Measurements from ENCODE around the gene ASCC3.

Gene ASCC3

GRCh38 chr6:100691972-100692371 lies 189.2 kb downstream of the ASCC3 start:
- no peak for DNase-seq (ENCODE audit: low read depth)
- TF ChIP-seq CTCF (IDR thresholded peaks at IDR 0.05; ENCODE audit: control insufficient read depth, extremely low read depth, insufficient read depth): no peak
- H3K4me3 ChIP-seq (ENCODE audit: low read depth, low read length): no peak overlapping the region

DNA sequence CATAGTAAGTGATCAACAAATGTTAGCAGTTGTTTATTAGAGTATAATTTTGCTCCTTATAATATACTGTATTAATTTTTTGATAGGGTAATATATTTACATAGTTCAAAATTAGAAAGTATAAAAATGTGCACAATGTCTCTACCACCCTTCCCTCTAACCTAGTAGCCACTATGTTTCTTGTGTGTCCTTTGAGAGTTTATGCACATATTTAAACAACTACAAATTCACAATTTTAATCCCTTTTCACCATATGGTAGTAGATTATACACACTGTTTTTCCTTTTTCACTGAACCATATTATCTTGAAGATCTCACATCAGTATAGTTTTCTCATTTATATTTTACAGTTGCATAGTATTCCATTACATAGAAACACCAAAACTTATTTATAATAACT lies 194.9 kb downstream of the ASCC3 start:
- no peak for TF ChIP-seq CTCF (IDR thresholded peaks at IDR 0.05; ENCODE audit: control insufficient read depth, extremely low read depth, insufficient read depth)
- no peak for DNase-seq (ENCODE audit: low read depth)
- H3K4me3 ChIP-seq (ENCODE audit: low read depth, low read length): no peak overlapping the region

DNA sequence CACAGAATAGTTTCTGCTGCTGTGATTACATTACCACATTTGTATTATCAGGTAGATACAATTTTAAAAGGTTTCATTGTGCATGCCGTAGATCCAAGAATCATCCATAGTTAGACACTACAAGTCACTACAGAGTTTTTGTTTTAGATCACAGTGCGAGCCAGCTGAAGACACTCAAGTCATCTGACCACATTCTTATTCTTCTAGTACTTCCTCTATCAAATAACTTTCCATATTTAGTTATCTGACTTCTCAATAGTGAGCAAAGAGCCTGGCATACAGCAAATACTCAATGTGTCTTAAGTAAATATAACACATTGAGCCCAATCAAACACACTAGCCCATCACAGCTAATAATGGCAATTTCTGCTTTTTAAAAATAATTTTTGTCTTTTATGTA lies 195.4 kb downstream of the ASCC3 start:
- no peak for TF ChIP-seq CTCF (IDR thresholded peaks at IDR 0.05; ENCODE audit: control insufficient read depth, extremely low read depth, insufficient read depth)
- H3K4me3 ChIP-seq (ENCODE audit: low read depth, low read length): no peak overlapping the region
- no peak for DNase-seq (ENCODE audit: low read depth)

GRCh38 chr6:100680163-100680562 lies 201.0 kb downstream of the ASCC3 start:
- TF ChIP-seq CTCF (IDR thresholded peaks at IDR 0.05; ENCODE audit: control insufficient read depth, extremely low read depth, insufficient read depth): no peak
- no peak overlapping the region for H3K4me3 ChIP-seq (ENCODE audit: low read depth, low read length)
- DNase-seq (ENCODE audit: low read depth): no peak

DNA sequence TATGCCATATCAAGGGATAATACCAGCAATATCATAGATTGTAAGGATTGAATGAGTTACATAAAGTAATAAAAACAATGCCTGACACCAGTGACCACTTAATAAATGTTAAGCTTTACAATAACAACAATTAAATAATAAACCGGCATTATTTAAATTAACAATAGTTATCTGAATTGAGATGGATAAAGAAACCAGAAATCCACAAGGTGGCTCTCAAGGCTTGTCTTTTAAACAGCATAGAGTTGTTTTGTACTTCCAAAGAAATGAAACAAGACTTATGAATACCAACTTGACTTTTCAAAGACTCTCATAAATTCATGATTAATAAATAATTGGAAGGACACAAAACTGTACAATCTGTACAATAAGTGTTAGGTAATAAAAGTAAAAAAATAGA lies 203.1 kb downstream of the ASCC3 start:
- no peak for DNase-seq (ENCODE audit: low read depth)
- no peak overlapping the region for H3K4me3 ChIP-seq (ENCODE audit: low read depth, low read length)
- peak; percentile 45 for TF ChIP-seq CTCF (IDR thresholded peaks at IDR 0.05; ENCODE audit: control insufficient read depth, extremely low read depth, insufficient read depth)

- H3K4me3 ChIP-seq (ENCODE audit: low read depth, low read length): no peak overlapping the region
- no peak for DNase-seq (ENCODE audit: low read depth)
- no peak for TF ChIP-seq CTCF (IDR thresholded peaks at IDR 0.05; ENCODE audit: control insufficient read depth, extremely low read depth, insufficient read depth)
Observed at GRCh38 chr6:100677240-100677639, 203.9 kb downstream of the ASCC3 start.

GRCh38 chr6:100673641-100674040 lies 207.5 kb downstream of the ASCC3 start:
- H3K4me3 ChIP-seq (ENCODE audit: low read depth, low read length): no peak overlapping the region
- TF ChIP-seq CTCF (IDR thresholded peaks at IDR 0.05; ENCODE audit: control insufficient read depth, extremely low read depth, insufficient read depth): no peak
- no peak for DNase-seq (ENCODE audit: low read depth)

All from LNCaP clone FGC (cell line).